HepG2 (cell line): ENCODE data around the gene HEXD. TPM values are rescaled to one million over a fixed set of nuclear protein-coding genes. Genes with fewer than 3 reads are reported as not detected.

Source experiments
- ATAD3A ChIP-seq: sonication (generic); formaldehyde crosslinking; IDR thresholded peaks from 2 replicates; pipeline ENCODE4 v1.4.0; 2020; ENCODE audit warnings: missing genetic modification reagents
- FOXO1 ChIP-seq: sonication (generic); formaldehyde crosslinking; IDR thresholded peaks from 2 replicates; pipeline ENCODE4 v1.4.0; 2020; ENCODE audit warnings: missing genetic modification reagents
- HOXA7 ChIP-seq: sonication (generic); formaldehyde crosslinking; IDR thresholded peaks from 2 replicates; pipeline ENCODE4 v1.8.1; 2022; ENCODE audit warnings: mild to moderate bottlenecking, missing genetic modification reagents, moderate library complexity
- MAFK ChIP-seq, 2 experiments: IDR thresholded peaks in 1 of 2; conservative IDR thresholded peaks in 1 of 2; 2 replicates each; pipeline ENCODE4 v1.6.1; 2011; ENCODE audit warnings: improper control_type of control experiment in 2 of 2, low read length in 2 of 2
- NCOA1 ChIP-seq: sonication (generic); formaldehyde crosslinking; IDR thresholded peaks from 2 replicates; pipeline ENCODE4 v1.9.0; 2021; ENCODE audit warnings: missing genetic modification reagents
- NFKB2 ChIP-seq: sonication (generic); formaldehyde crosslinking; IDR thresholded peaks from 2 replicates; pipeline ENCODE4 v1.4.0; 2020; ENCODE audit warnings: missing genetic modification reagents, borderline replicate concordance
- POGK ChIP-seq: sonication (generic); formaldehyde crosslinking; conservative IDR thresholded peaks from 2 replicates; pipeline ENCODE4 v1.8.0; 2022; ENCODE audit warnings: mild to moderate bottlenecking, moderate library complexity, missing genetic modification reagents
- SIN3A ChIP-seq: IDR thresholded peaks from 2 replicates; pipeline ENCODE4 v1.6.1; 2011; ENCODE audit warnings: low read depth, mild to moderate bottlenecking, control low read depth, low read length, borderline replicate concordance
- SMAD3 ChIP-seq: sonication (generic); formaldehyde crosslinking; IDR thresholded peaks from 2 replicates; pipeline ENCODE4 v1.4.0; 2020; ENCODE audit warnings: missing genetic modification reagents
- SMYD3 ChIP-seq: sonication (generic); formaldehyde crosslinking; IDR thresholded peaks from 2 replicates; pipeline ENCODE4 v1.8.1; 2023; ENCODE audit warnings: mild to moderate bottlenecking, missing genetic modification reagents
- SNAPC4 ChIP-seq: sonication (generic); formaldehyde crosslinking; IDR thresholded peaks from 2 replicates; pipeline ENCODE4 v1.4.0; 2020; ENCODE audit warnings: mild to moderate bottlenecking, missing genetic modification reagents
- SPEN ChIP-seq: sonication (generic); formaldehyde crosslinking; IDR thresholded peaks from 2 replicates; pipeline ENCODE4 v1.5.1; 2020; ENCODE audit warnings: low read depth, mild to moderate bottlenecking, missing genetic modification reagents
- ZBTB49 ChIP-seq: sonication (generic); formaldehyde crosslinking; IDR thresholded peaks from 2 replicates; pipeline ENCODE4 v1.4.0; 2020; ENCODE audit warnings: missing genetic modification reagents, borderline replicate concordance
- ZNF225 ChIP-seq: sonication (generic); formaldehyde crosslinking; IDR thresholded peaks from 2 replicates; pipeline ENCODE4 v1.4.0; 2020; ENCODE audit warnings: mild to moderate bottlenecking, missing genetic modification reagents
- ZNF292 ChIP-seq: sonication (generic); formaldehyde crosslinking; IDR thresholded peaks from 2 replicates; pipeline ENCODE4 v1.8.1; 2022; ENCODE audit warnings: mild to moderate bottlenecking, low read depth, missing genetic modification reagents, borderline replicate concordance
- ZNF563 ChIP-seq: sonication (generic); formaldehyde crosslinking; IDR thresholded peaks from 2 replicates; pipeline ENCODE4 v1.8.0; 2022; ENCODE audit warnings: mild to moderate bottlenecking, moderate library complexity, missing genetic modification reagents
- ZNF605 ChIP-seq: sonication (generic); formaldehyde crosslinking; IDR thresholded peaks from 2 replicates; pipeline ENCODE4 v1.8.0; 2022; ENCODE audit warnings: mild to moderate bottlenecking, missing genetic modification reagents
- ZNF850 ChIP-seq: sonication (generic); formaldehyde crosslinking; conservative IDR thresholded peaks from 2 replicates; pipeline ENCODE4 v1.9.0; 2021; ENCODE audit warnings: mild to moderate bottlenecking, missing genetic modification reagents
- polyA plus RNA-seq, 8 experiments: library from polyadenylated mRNA; depleted of rRNA in 3 of 8; stranded (reverse) in 7 of 8; unstranded in 1 of 8; fragments of >200 nt; fragmentation: Illumina TruSeq in 4 of 8; extraction: Trizol in 4 of 8; gene quantifications; 2 replicates each; pipeline versions ENCODE4 v1.2.1 to v1.2.3, GENCODE V29; 2011 to 2016; ENCODE audit warnings: low read depth in 4 of 8, missing spikeins in 1 of 8, mixed read lengths in 1 of 8; ENCODE audit not compliant: insufficient read depth in 1 of 8
- total RNA-seq, 5 experiments: library from RNA; depleted of rRNA; stranded (reverse); fragments of >200 nt; fragmentation: Illumina TruSeq; extraction: Trizol; gene quantifications; 2 replicates each; pipeline ENCODE4 v1.2.3, GENCODE V29; 2016; ENCODE audit warnings: low read depth in 1 of 5

HEXD gene
- total and polyA plus RNA-seq, 2 of the 13 experiments (the other 11 are each of a cell fraction or from before 2014, with no cell fraction given), result 22.3 to 41.8 TPM

GRCh38 chr17:82376042-82376730 lies 42.0 kb upstream of the HEXD start (continued):
- TF ChIP-seq SNAPC4 (CRISPR knock-in tag) (no peak), POGK (CRISPR knock-in tag) (peak; percentile 31; the same call in 1 of the 2 replicates), ZNF225 (peak; percentile 41; the same call in 1 of the 2 replicates), ZNF850 (CRISPR knock-in tag) (no peak), MAFK (conservative IDR thresholded peaks at IDR 0.05 in 1 of 2, IDR thresholded peaks at IDR 0.05 in 1 of 2; ENCODE audit: low read length in 2 of 2) (no peak), SMYD3 (CRISPR knock-in tag) (no peak), SPEN (CRISPR knock-in tag) (peak; percentile 41; the same call in 1 of the 2 replicates), ZNF605 (CRISPR knock-in tag) (peak; percentile 74; the same call in 1 of the 2 replicates), SMAD3 (CRISPR knock-in tag) (0 out of 2 replicates have a peak, but pooled peaks have one; percentile 57), ZNF292 (peak; percentile 68; the same call in 1 of the 2 replicates), ATAD3A (CRISPR knock-in tag) (no peak), ZBTB49 (CRISPR knock-in tag) (no peak), NFKB2 (no peak; the same call in 1 of the 2 replicates), FOXO1 (CRISPR knock-in tag) (no peak), HOXA7 (CRISPR knock-in tag) (no peak), NCOA1 (no peak), SIN3A (peak; percentile 58; the same call in 1 of the 2 replicates), ZNF563 (CRISPR knock-in tag) (no peak; the same call in 1 of the 2 replicates)
